K562 (cell line): ENCODE measurements around the gene MSH2. TPM values are rescaled to one million over a fixed set of nuclear protein-coding genes. Genes with fewer than 3 reads are reported as not detected.

ENCODE experiments used
- ATAC-seq: fragments of 200-7000 bp; cut with Tn5 transposase; 3 replicates; pipeline ENCODE4 v1.9.1; 2020; ENCODE audit warnings: moderate library complexity
- BruUV-seq: library from RNA; stranded (reverse); fragments of 400-500 nt; replicated peaks from 2 replicates; lab custom pipeline; 2021; lab: Mats Ljungman, UMichigan
- CTCF ChIA-PET: fragments of 300-600 bp; formaldehyde crosslinking; extraction: SDS; loops from one replicate; lab custom pipeline; 2021; ENCODE audit warnings: low intra/inter-chr PET ratio; lab: Yijun Ruan, JAX
- POLR2A ChIA-PET: fragments of 300-600, 350-650 bp; sonication (Branson Sonifier 250); formaldehyde crosslinking; extraction: SDS; loops from one replicate; lab custom pipeline; 2021; ENCODE audit warnings: antibody characterized with exemption, inconsistent platforms; lab: Yijun Ruan, JAX
- DNase-seq, 4 experiments: peaks; one replicate each; pipeline versions ENCODE4 v3.0.0 to v3.0.0-alpha.2; 2011 to 2018; ENCODE audit warnings: low spot score in 3 of 4, mixed read lengths in 3 of 4; ENCODE audit errors: extremely low read depth in 1 of 4
- FAIRE-seq: peaks from 2 replicates; lab custom pipeline; 2011; peaks lifted over from hg19 to GRCh38; lab: Jason Lieb, UNC
- H2AFZ ChIP-seq: 2 replicates; pipeline ENCODE4 v1.6.0; 2011; ENCODE audit warnings: low read depth, low read length, control low read depth, inconsistent platforms
- H3K27ac ChIP-seq: fragments of 200-600 bp; 3 replicates; pipeline ENCODE4 v1.8.0; 2011; ENCODE audit warnings: low read depth, mild to moderate bottlenecking, control low read depth, inconsistent platforms, low read length, moderate library complexity, mixed read lengths; ENCODE audit errors: extremely low read depth
- H3K27me3 ChIP-seq, 2 experiments: fragments of 300-600 bp in 1 of 2; 2 replicates in 1 of 2; 3 replicates in 1 of 2; pipeline versions ENCODE4 v1.6.0 to v1.8.0; 2011; ENCODE audit warnings: inconsistent platforms in 2 of 2, low read length in 2 of 2, mild to moderate bottlenecking in 1 of 2, mixed read lengths in 1 of 2, moderate library complexity in 1 of 2; ENCODE audit not compliant: control insufficient read depth in 2 of 2, insufficient read depth in 2 of 2
- H3K36me3 ChIP-seq: fragments of 300-600 bp; 3 replicates; pipeline ENCODE4 v1.8.0; 2011; ENCODE audit warnings: mild to moderate bottlenecking, low read length, inconsistent platforms; ENCODE audit not compliant: control insufficient read depth, insufficient read depth
- H3K4me1 ChIP-seq, 2 experiments: fragments of 200-600 bp in 1 of 2; replicated peaks in 1 of 2; 2 replicates in 1 of 2; 3 replicates in 1 of 2; pipeline versions ENCODE4 v1.5.1 to v1.8.0; 2011; ENCODE audit warnings: inconsistent platforms in 2 of 2, low read length in 2 of 2, mild to moderate bottlenecking in 1 of 2, mixed read lengths in 1 of 2, moderate library complexity in 1 of 2; ENCODE audit not compliant: control insufficient read depth in 2 of 2, insufficient read depth in 2 of 2
- H3K4me2 ChIP-seq: 2 replicates; pipeline ENCODE4 v1.6.1; 2011; ENCODE audit warnings: low read length, control low read depth, inconsistent platforms, mixed read lengths; ENCODE audit not compliant: insufficient read depth
- H3K4me3 ChIP-seq: fragments of 200-600 bp; sonication (generic), shearing (Covaris generic); 2 replicates; pipeline ENCODE4 v1.5.1; 2016; ENCODE audit warnings: control low read depth, inconsistent platforms
- H3K79me2 ChIP-seq: fragments of 200-600 bp; 3 replicates; pipeline ENCODE4 v1.8.0; 2011; ENCODE audit warnings: low read length, inconsistent platforms; ENCODE audit not compliant: control insufficient read depth, insufficient read depth
- H3K9ac ChIP-seq, 2 experiments: 2 replicates each; pipeline versions ENCODE4 v1.6.0 to v1.6.1; 2011; ENCODE audit warnings: low read depth in 2 of 2, low read length in 2 of 2, control low read depth in 1 of 2, inconsistent platforms in 1 of 2, mild to moderate bottlenecking in 1 of 2, mixed read lengths in 1 of 2; ENCODE audit not compliant: insufficient read depth in 1 of 2
- H3K9me1 ChIP-seq: one replicate; pipeline ENCODE4 v1.6.0; 2011; ENCODE audit warnings: inconsistent platforms, mild to moderate bottlenecking, low read length, moderate library complexity; ENCODE audit not compliant: control insufficient read depth, insufficient read depth
- H3K9me3 ChIP-seq: replicated peaks from 2 replicates; pipeline ENCODE4 v1.5.1; 2011; ENCODE audit warnings: low read depth, low read length, inconsistent platforms; ENCODE audit not compliant: control insufficient read depth, insufficient read depth
- H4K20me1 ChIP-seq: replicated peaks from 2 replicates; pipeline ENCODE4 v1.6.1; 2011; ENCODE audit warnings: low read length, inconsistent platforms, mixed read lengths; ENCODE audit not compliant: control insufficient read depth, insufficient read depth
- ARID1B ChIP-seq: fragments of 450-650 bp; IDR thresholded peaks from 2 replicates; pipeline ENCODE4 v1.6.1; 2016; ENCODE audit warnings: antibody characterized with exemption, mild to moderate bottlenecking, inconsistent platforms
- ATF3 ChIP-seq, 2 experiments: fragments of 450-650 bp in 1 of 2; sonication (generic) in 1 of 2; formaldehyde crosslinking in 1 of 2; IDR thresholded peaks in 1 of 2; conservative IDR thresholded peaks in 1 of 2; 2 replicates each; pipeline versions ENCODE4 v1.6.1 to v1.8.1; 2016 to 2023; ENCODE audit warnings: mild to moderate bottlenecking in 2 of 2, moderate library complexity in 2 of 2, inconsistent platforms in 1 of 2, missing genetic modification reagents in 1 of 2
- ATF4 ChIP-seq: fragments of 450-650 bp; formaldehyde crosslinking; IDR thresholded peaks from 2 replicates; pipeline ENCODE4 v1.4.0; 2022; ENCODE audit warnings: mild to moderate bottlenecking, moderate library complexity
- CTBP1 ChIP-seq: fragments of 450-650 bp; IDR thresholded peaks from 2 replicates; pipeline ENCODE4 v1.6.1; 2016; ENCODE audit warnings: borderline replicate concordance
- EP400 ChIP-seq: fragments of 450-650 bp; IDR thresholded peaks from 2 replicates; pipeline ENCODE4 v1.6.1; 2017; ENCODE audit warnings: antibody characterized with exemption, mild to moderate bottlenecking, moderate library complexity
- GABPB1 ChIP-seq: sonication (generic); formaldehyde crosslinking; IDR thresholded peaks from 2 replicates; pipeline ENCODE4 v1.8.0; 2022; ENCODE audit warnings: mild to moderate bottlenecking, missing genetic modification reagents
- GTF2F1 ChIP-seq: IDR thresholded peaks from 2 replicates; pipeline ENCODE4 v1.6.1; 2011; ENCODE audit warnings: low read depth, low read length, improper control_type of control experiment
- JUND ChIP-seq, 2 experiments: IDR thresholded peaks; 2 replicates in 1 of 2; 3 replicates in 1 of 2; pipeline ENCODE4 v1.6.1; 2011; ENCODE audit warnings: borderline replicate concordance in 2 of 2, low read depth in 2 of 2, low read length in 2 of 2, improper control_type of control experiment in 1 of 2, missing biosample characterization in 1 of 2, missing genetic modification characterization in 1 of 2, missing genetic modification reagents in 1 of 2
- MAFK ChIP-seq: IDR thresholded peaks from 2 replicates; pipeline ENCODE4 v1.6.1; 2011; ENCODE audit warnings: low read length, improper control_type of control experiment
- MEF2D ChIP-seq: conservative IDR thresholded peaks from 2 replicates; pipeline ENCODE4 v1.6.1; 2016; ENCODE audit warnings: low read depth, missing genetic modification characterization, missing compliant biosample characterization
- MEIS2 ChIP-seq: fragments of 450-650 bp; IDR thresholded peaks from 2 replicates; pipeline ENCODE4 v1.6.1; 2014; ENCODE audit warnings: mild to moderate bottlenecking; ENCODE audit not compliant: partially characterized antibody
- MIER1 ChIP-seq: fragments of 450-650 bp; IDR thresholded peaks from 2 replicates; pipeline ENCODE4 v1.6.1; 2016; ENCODE audit warnings: antibody characterized with exemption, mild to moderate bottlenecking, low read depth
- MYC ChIP-seq, 2 experiments: fragments of 250-450 bp in 1 of 2; sonication (Bioruptor Pico) in 1 of 2; IDR thresholded peaks; 2 replicates each; pipeline versions ENCODE4 v1.5.1 to v1.6.1; 2012 to 2021; ENCODE audit warnings: low read depth in 2 of 2, borderline replicate concordance in 1 of 2, improper control_type of control experiment in 1 of 2, low read length in 1 of 2, mild to moderate bottlenecking in 1 of 2, moderate library complexity in 1 of 2
- RUNX1 ChIP-seq: sonication (generic); IDR thresholded peaks from 2 replicates; pipeline ENCODE4 v1.6.1; 2016; ENCODE audit warnings: antibody characterized with exemption, low read depth
- SMARCA4 ChIP-seq: fragments of 450-650 bp; IDR thresholded peaks from 2 replicates; pipeline ENCODE4 v1.6.1; 2016
- SOX6 ChIP-seq: fragments of 450-650 bp; IDR thresholded peaks from 2 replicates; pipeline ENCODE4 v1.6.1; 2014; ENCODE audit warnings: mild to moderate bottlenecking
- TAL1 ChIP-seq: fragments of 450-650 bp; IDR thresholded peaks from 2 replicates; pipeline ENCODE4 v1.6.1; 2016; ENCODE audit warnings: mild to moderate bottlenecking
- TBL1XR1 ChIP-seq, 2 experiments: IDR thresholded peaks; 2 replicates each; pipeline ENCODE4 v1.6.1; 2012; ENCODE audit warnings: improper control_type of control experiment in 2 of 2, low read length in 2 of 2, mild to moderate bottlenecking in 1 of 2
- ZFP36 ChIP-seq: fragments of 150-350 bp; IDR thresholded peaks from 2 replicates; pipeline ENCODE4 v1.6.1; 2018; ENCODE audit warnings: low read length, low read depth; ENCODE audit not compliant: partially characterized antibody
- ZNF589 ChIP-seq: fragments of 200-800 bp; sonication (Bioruptor generic); IDR thresholded peaks from 2 replicates; pipeline ENCODE4 v1.6.1; 2016; ENCODE audit warnings: low read depth, missing genetic modification characterization, missing compliant biosample characterization
- WGBS: fragments of 100-300 bp; shearing (Covaris generic); methylation state at CpG from one replicate; pipeline ENCODE4 v1.1.6; 2016; ENCODE audit warnings: low coverage, mixed read lengths; ENCODE audit not compliant: insufficient coverage; ENCODE audit errors: missing lambda C conversion rate; 5-methylcytosine and 5-hydroxymethylcytosine counted together
- in situ Hi-C: fragments of 300-500 bp; cut with MboI; formaldehyde crosslinking; loops from 4 replicates; pipeline ENCODE4 v1.15.0; 2018; ENCODE audit warnings: inconsistent platforms, mixed read lengths
- intact Hi-C: fragments of 100-400 bp; cut with micrococcal nuclease; formaldehyde crosslinking; loops from 2 replicates; pipeline ENCODE4 v1.14.2; 2022
- polyA plus RNA-seq, 8 experiments: library from polyadenylated mRNA; depleted of rRNA in 4 of 8; stranded (reverse) in 5 of 8; unstranded in 3 of 8; fragments of >200 nt; fragmentation: Nextera tagmentation in 2 of 8; fragmentation: Illumina TruSeq in 1 of 8; extraction: Ambion mirVana in 2 of 8; extraction: Trizol in 1 of 8; gene quantifications; 2 replicates each; pipeline versions ENCODE4 v1.2.1 to v1.2.3, GENCODE V29; 2011 to 2014; ENCODE audit warnings: inconsistent platforms in 1 of 8, missing spikeins in 1 of 8
- total RNA-seq, 7 experiments: library from RNA; depleted of rRNA in 6 of 7; stranded (reverse); fragments of >200 nt in 6 of 7; fragmentation: Illumina TruSeq in 2 of 7; extraction: Trizol in 2 of 7; gene quantifications; 2 replicates each; pipeline versions ENCODE4 v1.2.1 to v1.2.3, GENCODE V29; 2011 to 2021; ENCODE audit warnings: low replicate concordance in 1 of 7

Gene MSH2
- total and polyA plus RNA-seq, 9 of the 15 experiments (the other 6 are each of a cell fraction or from before 2014, with no cell fraction given) = 51.8 to 139 (median 113) TPM

DNA sequence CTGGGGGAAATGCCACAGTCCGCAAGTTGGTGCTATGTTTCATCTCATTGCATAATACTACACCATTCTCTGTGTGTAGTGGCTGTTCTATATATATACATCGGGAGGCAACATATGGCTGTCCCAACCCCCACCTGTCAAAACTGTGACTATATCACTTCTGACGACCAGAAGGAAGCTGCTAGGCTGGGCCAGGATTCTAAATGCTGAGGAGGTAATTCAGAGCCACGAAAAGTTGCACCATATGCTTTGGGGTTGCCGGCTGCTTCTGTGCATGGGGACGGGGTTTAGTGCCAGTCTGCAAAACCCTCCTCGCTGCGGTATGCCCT lies 117.3 kb downstream of the MSH2 start:
- no peak overlapping the region for H3K27ac ChIP-seq
- 12% methylated on average over 5 of the region's 8 CpGs for WGBS
- in situ Hi-C loops = no loop called here
- H3K79me2 ChIP-seq = no peaks in the 10 kb centered on the region
- BruUV-seq = no TSS peak
- no peaks in the 10 kb centered on the region for H3K9me3 ChIP-seq
- no peak overlapping the region for H3K9ac ChIP-seq
- ChIA-PET POLR2A (interaction anchor here (0.6 kb wide), 1 partner anchor 67 kb away, joined by 3 read pairs; no protein-coding TSS in a partner anchor), CTCF (no interaction called here)
- H4K20me1 ChIP-seq = no peaks in the 10 kb centered on the region
- intact Hi-C loops = no loop called here
- peaks cover 2 to 34% of the 10 kb centered on the region in 2 experiments; a peak in 4 of 5 replicates for H3K27me3 ChIP-seq
- no peak for FAIRE-seq
- peak in 1 of 4 experiments; percentile 12 for DNase-seq
- H3K4me1 ChIP-seq = peaks cover 6 to 12% of the 10 kb centered on the region in 2 experiments
- no peaks in the 10 kb centered on the region for H3K9me1 ChIP-seq
- 0 out of 2 replicates have a peak overlapping the region, but pooled peaks have one; percentile 40 for H3K4me2 ChIP-seq
- ATAC-seq = peak; percentile 73
- H3K4me3 ChIP-seq = no peak overlapping the region
- no peaks in the 10 kb centered on the region for H3K36me3 ChIP-seq
- H2AFZ ChIP-seq = no peak overlapping the region
- TF ChIP-seq ARID1B = peak; percentile 33; the same call in 1 of the 2 replicates
- TF ChIP-seq MIER1 = no peak
- peak; percentile 91 for TF ChIP-seq MEF2D (tag)
- TF ChIP-seq ATF4 (CRISPR knock-in tag) = peak; percentile 83
- TF ChIP-seq RUNX1 = no peak
- TF ChIP-seq JUND (IDR thresholded peaks at IDR 0.05; ENCODE audit: borderline replicate concordance, low read depth, low read length) = peak; percentile 14; the same call in 1 of the 2 replicates
- 0 out of 3 replicates have a peak, but pooled peaks have one; percentile 14 for TF ChIP-seq JUND (tag; IDR thresholded peaks at IDR 0.05; ENCODE audit: borderline replicate concordance, low read depth, low read length)
- no peak for TF ChIP-seq MAFK
- peak; percentile 77 for TF ChIP-seq MEIS2
- TF ChIP-seq MYC (IDR thresholded peaks at IDR 0.05; ENCODE audit: low read depth, low read length) = peak; percentile 32; the same call in 1 of the 2 replicates
- TF ChIP-seq MYC (CRISPR knock-in tag; IDR thresholded peaks at IDR 0.05; ENCODE audit: borderline replicate concordance, low read depth) = no peak
- TF ChIP-seq ATF3 (IDR thresholded peaks at IDR 0.05) = peak; percentile 62; the same call in 1 of the 2 replicates
- no peak for TF ChIP-seq ATF3 (CRISPR knock-in tag; conservative IDR thresholded peaks at IDR 0.05)
- no peak for TF ChIP-seq ZFP36
- TF ChIP-seq GTF2F1 = no peak
- TF ChIP-seq SOX6 = 0 out of 2 replicates have a peak, but pooled peaks have one; percentile 41
- TF ChIP-seq EP400 = peak; percentile 21; the same call in 1 of the 2 replicates
- TF ChIP-seq ZNF589 (CRISPR knock-in tag) = peak; percentile 60; the same call in 1 of the 2 replicates
- 0 out of 2 replicates have a peak, but pooled peaks have one; percentile 9 for TF ChIP-seq TAL1
- peak; percentile 36; the same call in 1 of the 2 replicates for TF ChIP-seq CTBP1
- 0 out of 2 replicates have a peak, but pooled peaks have one; percentile 1 for TF ChIP-seq GABPB1 (CRISPR knock-in tag)
- peak in 1 of 2 experiments; percentile 22; a peak in 1 of 4 replicates for TF ChIP-seq TBL1XR1 (IDR thresholded peaks at IDR 0.05; ENCODE audit: low read length in 2 of 2)
- peak; percentile 37; the same call in 1 of the 2 replicates for TF ChIP-seq SMARCA4
